ENCODE measurements around the gene QRFP. TPM values are rescaled to one million over a fixed set of nuclear protein-coding genes. Genes with fewer than 3 reads are reported as not detected.

QRFP gene
- total and polyA plus RNA-seq, 4 experiments from 2014 or later, result not detected

DNA sequence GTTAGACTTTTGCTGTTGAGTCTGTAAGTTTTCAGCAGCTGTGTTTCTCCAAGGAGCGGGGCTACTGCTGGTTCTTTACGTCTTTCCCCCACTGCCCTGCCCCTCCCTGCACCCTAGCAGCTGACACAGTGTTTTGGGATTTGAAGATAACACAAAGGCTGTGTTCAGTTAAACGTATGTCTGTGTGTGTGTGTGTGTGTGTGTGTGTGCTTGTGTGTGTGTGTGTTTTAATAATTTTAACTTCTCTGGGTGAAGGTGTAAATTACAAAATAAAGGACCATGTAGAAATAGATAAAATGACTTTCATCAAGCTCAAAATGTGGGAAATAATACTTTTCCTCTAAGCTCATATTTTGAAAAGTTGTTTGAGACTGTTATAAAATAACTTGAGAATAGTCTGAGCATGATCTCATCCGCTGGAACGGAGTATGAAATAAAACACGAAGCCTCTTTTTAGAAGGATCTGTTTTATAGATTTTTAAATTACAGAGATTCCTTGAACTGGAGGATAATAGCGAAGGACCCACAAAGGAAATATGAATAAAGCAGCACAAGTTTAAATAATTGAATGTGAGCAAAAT lies 50.6 kb downstream of the QRFP start:
- H3K27ac Mint-ChIP-seq, result no peak overlapping the region
- no peak overlapping the region for H3K4me3 ChIP-seq (ENCODE audit: low read length in 2 of 2)
- no peaks in the 10 kb centered on the region for H3K27me3 ChIP-seq (ENCODE audit: insufficient read depth, low read length)
- no peaks in the 10 kb centered on the region for H3K36me3 ChIP-seq (ENCODE audit: insufficient read depth, low read length)
- no peaks in the 10 kb centered on the region for H3K9me3 ChIP-seq (ENCODE audit: control insufficient read depth in 1 of 2, low read length in 2 of 2)
- H3K27me3 Mint-ChIP-seq, result no peaks in the 10 kb centered on the region
- intact Hi-C loops (cut with micrococcal nuclease), result no loop called here
- no peak overlapping the region for H3K27ac ChIP-seq (ENCODE audit: low read depth, low read length)
- no peaks in the 10 kb centered on the region for H3K9me3 Mint-ChIP-seq
- ChIA-PET POLR2A (ENCODE audit: partially characterized antibody) (interaction anchor here (0.6 kb wide), 1 partner anchor 405 kb away, joined by 3 read pairs; no protein-coding TSS in a partner anchor), CTCF (ENCODE audit: partially characterized antibody) (interaction anchor here (1.1 to 2.7 kb wide), 2 partner anchors 16 to 21 kb away, joined by 3 to 6 read pairs; no protein-coding TSS in a partner anchor)
- H3K4me1 ChIP-seq (ENCODE audit: insufficient read depth, low read length), result peaks cover 31% of the 10 kb centered on the region
- H3K4me3 Mint-ChIP-seq, result no peak overlapping the region
- peaks cover 11 to 18% (median 15%) of the 10 kb centered on the region in 4 donors for H3K4me1 Mint-ChIP-seq
- H3K36me3 Mint-ChIP-seq, result no peaks in the 10 kb centered on the region
- DNase-seq, result no peak

- no peaks in the 10 kb centered on the region for H3K27me3 Mint-ChIP-seq
- H3K36me3 Mint-ChIP-seq, result no peaks in the 10 kb centered on the region
- no peaks in the 10 kb centered on the region for H3K9me3 ChIP-seq (ENCODE audit: control insufficient read depth in 1 of 2, low read length in 2 of 2)
- H3K4me1 Mint-ChIP-seq, result peaks cover 14 to 18% (median 16%) of the 10 kb centered on the region in 4 donors
- no peak for DNase-seq
- H3K27ac Mint-ChIP-seq, result no peak overlapping the region
- intact Hi-C loops (cut with micrococcal nuclease), result no loop called here
- CTCF ChIA-PET (ENCODE audit: partially characterized antibody), result interaction anchor here (1.1 to 2.7 kb wide), 2 partner anchors 17 to 22 kb away, joined by 3 to 6 read pairs; no protein-coding TSS in a partner anchor
- no peaks in the 10 kb centered on the region for H3K9me3 Mint-ChIP-seq
- H3K36me3 ChIP-seq (ENCODE audit: insufficient read depth, low read length), result no peaks in the 10 kb centered on the region
- no peak overlapping the region for H3K4me3 ChIP-seq (ENCODE audit: low read length in 2 of 2)
- H3K4me3 Mint-ChIP-seq, result no peak overlapping the region
- no peaks in the 10 kb centered on the region for H3K27me3 ChIP-seq (ENCODE audit: insufficient read depth, low read length)
- no peak overlapping the region for H3K27ac ChIP-seq (ENCODE audit: low read depth, low read length)
- POLR2A ChIA-PET (ENCODE audit: partially characterized antibody), result no interaction called here
- peaks cover 31% of the 10 kb centered on the region for H3K4me1 ChIP-seq (ENCODE audit: insufficient read depth, low read length)
Measured at GRCh38 chr9:130845254-130845653, 51.4 kb downstream of the QRFP start.

DNA sequence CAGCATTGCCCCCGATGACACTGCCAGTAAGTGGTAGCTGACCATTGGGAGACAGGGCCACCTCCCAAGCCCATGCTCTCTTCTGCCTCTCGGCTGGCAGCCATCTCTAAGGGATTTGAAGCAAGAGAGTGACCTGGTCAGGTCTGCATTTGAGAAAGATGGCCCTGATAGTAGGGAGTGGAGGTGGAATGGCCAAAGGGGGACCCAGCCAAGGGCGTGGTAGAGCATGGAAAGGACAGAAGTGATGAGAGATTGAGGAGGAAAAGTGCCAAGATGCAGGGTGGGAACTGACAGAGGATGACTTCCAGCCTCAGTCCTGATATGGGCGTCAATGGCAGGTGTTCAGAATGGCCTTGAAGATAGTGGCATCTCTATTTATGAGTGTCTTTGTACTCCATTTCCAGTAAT lies 52.6 kb downstream of the QRFP start:
- no peak overlapping the region for H3K4me3 ChIP-seq (ENCODE audit: low read length in 2 of 2)
- peaks cover 31% of the 10 kb centered on the region for H3K4me1 ChIP-seq (ENCODE audit: insufficient read depth, low read length)
- ChIA-PET CTCF (ENCODE audit: partially characterized antibody) (no interaction called here), POLR2A (ENCODE audit: partially characterized antibody) (no interaction called here)
- Mint-ChIP-seq H3K9me3 (no peaks in the 10 kb centered on the region), H3K4me1 (peaks cover 16 to 24% (median 20%) of the 10 kb centered on the region in 4 donors), H3K27me3 (no peaks in the 10 kb centered on the region), H3K27ac (peak overlapping the region in 2 of 7 donors; percentile 34 to 80), H3K4me3 (no peak overlapping the region), H3K36me3 (no peaks in the 10 kb centered on the region)
- H3K36me3 ChIP-seq (ENCODE audit: insufficient read depth, low read length), result no peaks in the 10 kb centered on the region
- H3K27me3 ChIP-seq (ENCODE audit: insufficient read depth, low read length), result no peaks in the 10 kb centered on the region
- H3K9me3 ChIP-seq (ENCODE audit: control insufficient read depth in 1 of 2, low read length in 2 of 2), result no peaks in the 10 kb centered on the region
- no peak overlapping the region for H3K27ac ChIP-seq (ENCODE audit: low read depth, low read length)
- intact Hi-C loops (cut with micrococcal nuclease), result no loop called here
- DNase-seq, result no peak

GRCh38 chr9:130843049-130843908 lies 53.3 kb downstream of the QRFP start:
- CTCF ChIA-PET (ENCODE audit: partially characterized antibody), result no interaction called here

More at GRCh38 chr9:130843049-130843908, 53.3 kb downstream of the QRFP start:
- Mint-ChIP-seq H3K36me3 (no peaks in the 10 kb centered on the region), H3K4me3 (no peak overlapping the region), H3K27me3 (no peaks in the 10 kb centered on the region), H3K4me1 (peaks cover 20 to 29% (median 24%) of the 10 kb centered on the region in 4 donors), H3K9me3 (no peaks in the 10 kb centered on the region), H3K27ac (peak overlapping the region in 1 of 7 donors; percentile 55)
- intact Hi-C loops (cut with micrococcal nuclease), result no loop called here
- Histone ChIP-seq H3K4me1 (ENCODE audit: insufficient read depth, low read length) (peaks cover 31% of the 10 kb centered on the region), H3K4me3 (ENCODE audit: low read length in 2 of 2) (no peak overlapping the region), H3K36me3 (ENCODE audit: insufficient read depth, low read length) (no peaks in the 10 kb centered on the region), H3K27ac (ENCODE audit: low read depth, low read length) (no peak overlapping the region), H3K9me3 (ENCODE audit: control insufficient read depth in 1 of 2, low read length in 2 of 2) (no peaks in the 10 kb centered on the region), H3K27me3 (ENCODE audit: insufficient read depth, low read length) (no peaks in the 10 kb centered on the region)
- POLR2A ChIA-PET (ENCODE audit: partially characterized antibody), result no interaction called here
- DNase-seq, result no peak

Other genes with a start within 250 kb of the QRFP start
- gene PRDM12, start 232.2 kb downstream of the QRFP start, total RNA-seq, result not detected
- under 1 TPM in 1 of 2 donors, not detected in 1; 0.11 TPM for gene PRDM12, start 232.2 kb downstream of the QRFP start, polyA plus RNA-seq
- gene EXOSC2, start 203.0 kb downstream of the QRFP start, total RNA-seq, result 10 to 100 TPM; 53.9 to 60.8 TPM
- gene EXOSC2, start 203.0 kb downstream of the QRFP start, polyA plus RNA-seq, result 10 to 100 TPM; 22.6 to 25.3 TPM
- gene ABL1, start 61.6 kb downstream of the QRFP start, total RNA-seq, result 10 to 100 TPM; 31.6 to 34.4 TPM
- 10 to 100 TPM in 1 of 2 donors, 1 to 10 TPM in 1; 3.2 to 14.4 TPM for gene ABL1, start 61.6 kb downstream of the QRFP start, polyA plus RNA-seq
- gene FIBCD1, start 42.4 kb upstream of the QRFP start, total RNA-seq, result not detected
- gene FIBCD1, start 42.4 kb upstream of the QRFP start, polyA plus RNA-seq, result not detected
- under 1 TPM; 0.32 to 0.61 TPM for gene LAMC3, start 112.4 kb upstream of the QRFP start, total RNA-seq
- gene LAMC3, start 112.4 kb upstream of the QRFP start, polyA plus RNA-seq, result not detected
- under 1 TPM in 1 of 2 experiments, not detected in 1; 0.15 TPM for gene AIF1L, start 199.7 kb upstream of the QRFP start, total RNA-seq
- not detected for gene AIF1L, start 199.7 kb upstream of the QRFP start, polyA plus RNA-seq
- 10 to 100 TPM; 72.1 to 79.5 TPM for gene NUP214, start 228.8 kb upstream of the QRFP start, total RNA-seq
- gene NUP214, start 228.8 kb upstream of the QRFP start, polyA plus RNA-seq, result 10 to 100 TPM in 1 of 2 donors, 1 to 10 TPM in 1; 6.6 to 22.3 TPM

Measured in CD4-positive, alpha-beta memory T cell (primary cell).